ENCODE measurements around the gene TBC1D9.

Gene TBC1D9

DNA sequence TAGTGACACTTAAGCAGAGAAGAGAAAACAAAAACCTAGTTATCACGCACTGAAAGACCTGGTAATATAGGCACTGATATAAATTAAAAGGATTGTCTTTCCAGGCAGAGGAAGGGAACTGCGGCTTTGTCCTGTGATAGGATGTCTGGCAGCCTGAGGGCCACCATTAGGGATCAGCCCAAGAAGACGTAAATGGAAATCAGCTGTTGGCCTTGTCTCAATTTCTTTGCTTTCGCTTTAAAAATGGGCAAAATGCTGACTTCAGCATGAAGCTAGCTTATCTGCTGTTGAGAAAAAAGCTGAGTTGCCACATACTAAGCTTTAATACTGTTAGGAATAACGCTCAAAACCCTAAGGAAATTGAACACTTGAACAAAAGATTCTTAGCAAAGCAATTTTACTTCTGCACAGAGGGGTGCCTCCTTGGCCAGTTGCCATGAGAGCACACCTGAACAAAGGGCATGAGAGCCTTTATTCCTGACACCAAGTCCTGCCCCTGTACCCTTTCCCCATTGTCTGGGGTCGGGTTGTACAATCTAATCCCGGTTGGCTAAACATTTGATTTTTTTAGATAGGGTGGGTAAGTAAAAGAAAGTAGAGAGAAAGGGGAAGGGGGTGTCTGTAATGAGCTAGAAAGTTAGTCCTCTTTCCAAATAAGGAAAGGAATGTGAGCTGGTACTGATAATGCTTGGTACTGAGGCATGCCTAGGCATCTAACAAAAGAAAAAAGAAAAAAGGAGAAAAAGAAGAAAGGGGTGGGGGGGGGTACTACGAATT lies 102.3 kb downstream of the TBC1D9 start:
- DNase-seq (ENCODE audit: low read depth in 2 of 2, low spot score in 1 of 2), result no peak

DNA sequence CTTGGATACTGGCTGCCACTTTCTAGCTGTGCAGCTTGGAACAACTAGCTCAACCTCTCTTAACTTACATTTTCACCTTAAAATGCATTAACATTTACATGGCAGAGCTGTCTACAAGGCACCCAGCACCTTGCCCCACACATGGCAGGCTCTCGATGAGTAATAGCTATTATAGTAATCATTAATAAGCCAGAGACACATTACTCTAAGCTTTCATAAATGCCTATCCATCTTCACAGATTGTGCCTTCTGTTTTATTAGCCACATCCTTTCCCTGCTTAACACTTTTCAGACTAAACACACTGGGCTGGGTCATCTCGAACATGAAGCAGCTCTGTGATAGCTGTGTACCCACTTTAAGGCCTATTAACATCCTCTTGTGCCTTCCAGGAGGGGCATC lies 103.6 kb downstream of the TBC1D9 start:
- no peak for DNase-seq (ENCODE audit: low read depth in 2 of 2, low spot score in 1 of 2)

DNA sequence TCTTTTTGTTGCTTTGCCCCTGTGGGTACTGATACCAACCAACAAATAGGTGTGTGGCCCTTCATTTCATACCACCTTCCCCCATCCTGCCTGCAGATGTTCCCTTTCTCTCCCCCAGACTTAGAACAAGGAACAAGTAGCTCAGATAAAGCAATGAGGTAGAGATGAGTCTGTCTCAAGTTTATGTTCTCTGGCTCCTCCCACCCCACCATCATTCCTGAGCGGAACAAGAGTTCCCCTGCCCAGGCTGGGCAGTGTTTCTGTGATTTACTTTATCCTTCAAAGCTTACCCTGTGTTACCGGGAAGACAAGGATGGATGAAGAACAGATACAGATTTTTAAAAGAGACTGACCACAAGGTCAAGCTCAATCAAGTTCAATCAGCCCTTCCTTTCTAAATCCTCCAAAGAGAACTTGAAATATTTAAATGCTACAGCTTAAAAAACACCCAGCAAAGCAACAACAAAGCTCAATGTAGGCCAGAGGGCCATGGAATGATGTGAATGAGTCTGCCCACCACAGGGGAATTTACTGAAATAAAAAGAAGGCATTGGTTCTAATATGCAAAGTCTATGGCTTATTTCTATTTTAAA lies 107.4 kb downstream of the TBC1D9 start:
- no peak for DNase-seq (ENCODE audit: low read depth in 2 of 2, low spot score in 1 of 2)

DNA sequence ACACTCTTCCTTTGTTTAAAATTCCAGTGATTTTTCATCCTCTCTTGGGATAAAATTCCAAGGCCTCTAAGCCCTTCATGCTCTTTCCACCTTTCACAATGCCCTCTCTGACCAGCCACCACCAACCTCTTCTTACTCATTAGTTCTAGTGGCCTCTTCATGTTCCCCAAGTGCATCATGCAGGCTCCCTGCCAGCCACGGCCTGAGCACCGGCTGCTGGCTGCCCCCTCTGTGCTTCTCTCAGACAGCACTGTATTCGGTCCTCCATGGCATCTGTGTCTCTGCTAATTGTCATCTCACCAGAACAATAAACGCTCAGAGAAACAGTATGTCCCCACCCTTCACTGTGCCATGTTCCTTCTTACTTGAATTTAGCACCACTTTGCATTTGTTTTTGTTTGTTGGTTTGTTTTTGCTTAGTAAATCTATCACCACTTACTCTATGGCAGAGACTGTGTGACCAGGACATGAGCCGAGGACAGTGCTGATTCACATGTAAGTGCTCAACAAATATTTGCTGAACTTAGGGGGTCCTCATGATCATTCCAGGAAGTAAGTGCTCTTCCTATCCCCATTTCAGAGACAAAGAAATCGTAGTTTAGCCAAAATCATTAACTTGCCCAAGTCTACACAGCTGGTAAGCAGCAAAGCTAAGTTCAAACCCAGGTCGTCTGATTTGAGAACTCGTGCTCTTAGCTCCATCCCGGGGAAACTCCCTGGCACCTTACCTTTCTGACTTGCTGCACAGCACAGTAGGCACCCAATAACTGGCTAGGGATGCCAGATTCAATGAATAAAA lies 110.4 kb downstream of the TBC1D9 start:
- no peak for DNase-seq (ENCODE audit: low read depth in 2 of 2, low spot score in 1 of 2)

DNA sequence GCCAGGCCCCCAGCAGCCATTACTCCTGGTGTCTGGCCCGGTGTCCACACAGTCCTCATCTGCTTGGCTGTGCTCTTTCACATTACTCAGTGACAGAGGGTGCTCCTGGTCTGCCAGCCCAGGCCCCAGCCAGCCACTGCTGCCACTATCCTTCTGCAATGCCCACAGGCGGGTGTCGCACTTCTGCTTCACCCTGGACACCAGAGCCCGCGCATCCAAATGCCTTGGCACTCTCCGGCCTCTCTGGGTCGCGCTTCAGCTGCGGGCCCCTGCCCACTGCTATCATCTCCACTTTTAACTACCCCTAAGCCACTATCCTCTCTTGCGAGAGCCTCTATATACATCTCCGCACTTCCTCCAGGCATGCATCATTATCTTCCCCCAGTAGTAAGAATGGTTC lies 111.0 kb downstream of the TBC1D9 start:
- DNase-seq (ENCODE audit: low read depth in 2 of 2, low spot score in 1 of 2), result no peak

DNA sequence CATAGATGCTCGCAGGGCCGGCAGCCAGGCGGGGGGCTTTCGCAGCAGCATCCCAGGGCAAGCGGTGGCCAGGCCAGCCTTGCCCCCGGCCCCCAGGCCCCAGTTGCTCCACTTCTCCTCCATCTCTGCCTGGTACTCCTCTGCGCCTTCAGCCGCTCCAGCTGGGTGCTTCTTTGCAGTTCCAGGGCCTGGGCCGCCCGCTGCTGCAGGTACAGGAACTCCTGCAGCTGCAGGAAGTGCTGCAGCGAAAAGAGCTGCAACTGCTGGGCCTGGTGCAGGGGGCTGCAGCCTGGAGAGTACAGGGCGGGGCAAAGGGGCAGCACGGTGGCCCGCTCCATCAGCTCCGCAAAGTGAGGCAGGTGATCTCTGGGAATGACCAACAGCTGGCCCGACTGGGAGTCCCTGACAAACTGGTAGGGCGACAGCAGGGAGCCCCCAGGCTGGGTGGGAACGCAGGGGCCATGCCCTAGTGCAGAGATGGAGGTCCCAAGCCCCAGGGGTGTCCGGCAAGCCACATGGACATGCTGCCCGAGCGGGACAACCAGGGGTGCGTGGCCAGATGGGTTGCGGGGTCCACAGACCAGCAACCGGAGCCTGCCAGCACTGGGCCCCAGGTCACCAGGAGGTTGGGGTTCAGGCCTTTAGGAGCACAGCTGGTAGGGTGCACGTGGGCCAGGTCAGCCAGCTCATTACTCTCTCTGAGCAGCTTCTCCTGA lies 111.6 kb downstream of the TBC1D9 start:
- no peak for DNase-seq (ENCODE audit: low read depth in 2 of 2, low spot score in 1 of 2)

DNA sequence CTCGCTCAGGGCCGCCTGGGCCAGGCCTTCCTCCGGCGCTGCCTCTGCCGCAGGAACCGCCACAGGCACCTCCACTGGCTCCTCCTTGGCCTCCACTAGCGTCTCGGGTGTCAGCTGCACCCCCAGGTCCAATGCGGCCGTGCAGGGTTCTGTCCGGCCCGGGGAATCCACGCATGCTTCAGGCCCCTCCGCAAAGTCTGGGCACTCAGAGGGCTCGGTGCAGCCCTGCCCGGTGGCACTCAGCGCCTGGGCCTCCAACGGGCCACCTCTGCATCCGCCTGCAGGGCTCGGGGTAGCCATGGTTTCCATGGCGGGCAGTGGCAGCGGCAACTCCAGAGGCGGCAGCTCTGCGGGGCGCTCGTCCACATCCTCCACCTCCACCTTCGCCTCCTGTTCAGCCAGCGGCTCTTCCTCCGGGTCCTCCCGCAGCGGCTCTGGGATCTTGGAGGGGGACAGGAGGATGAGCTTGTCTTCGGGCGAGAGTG lies 112.6 kb downstream of the TBC1D9 start:
- no peak for DNase-seq (ENCODE audit: low read depth in 2 of 2, low spot score in 1 of 2)

DNA sequence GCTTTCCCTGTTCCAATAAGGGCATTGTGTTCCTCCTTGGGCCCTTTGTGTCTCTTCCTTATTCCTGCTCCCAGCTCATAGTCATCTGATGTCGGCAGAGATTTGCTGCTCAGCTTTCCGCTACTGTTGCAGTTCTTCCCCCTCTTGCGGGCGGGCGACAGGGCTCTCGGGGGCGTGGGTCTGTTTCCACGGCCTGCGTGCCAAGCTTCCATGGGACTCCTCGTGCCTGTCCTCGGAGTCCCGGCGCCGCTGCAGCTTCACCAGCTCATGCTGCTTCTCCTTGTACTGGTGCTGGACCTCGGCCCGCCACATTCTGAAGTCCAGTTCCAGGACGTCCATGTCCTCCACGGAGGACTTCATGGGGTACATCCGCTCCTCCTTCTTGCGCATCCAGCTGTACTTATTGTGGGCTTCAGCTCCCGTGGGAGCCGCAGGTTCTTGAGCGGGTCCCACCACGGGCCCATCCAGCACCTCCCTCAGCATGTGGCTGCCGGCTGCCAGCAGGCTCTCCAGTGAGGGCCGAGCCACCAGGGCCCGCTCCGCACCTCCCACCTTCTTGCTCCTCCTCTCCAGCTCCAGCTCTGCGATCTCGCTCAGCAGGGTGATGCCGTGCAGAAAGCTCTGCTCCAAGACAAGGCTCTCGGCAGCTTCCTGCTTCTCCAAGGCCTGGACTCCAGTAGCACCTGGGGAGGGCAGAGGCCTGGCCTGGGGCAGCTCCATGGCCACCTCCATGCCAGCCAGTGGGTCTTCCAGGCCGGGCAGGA lies 113.3 kb downstream of the TBC1D9 start:
- DNase-seq (ENCODE audit: low read depth in 2 of 2, low spot score in 1 of 2), result no peak

DNA sequence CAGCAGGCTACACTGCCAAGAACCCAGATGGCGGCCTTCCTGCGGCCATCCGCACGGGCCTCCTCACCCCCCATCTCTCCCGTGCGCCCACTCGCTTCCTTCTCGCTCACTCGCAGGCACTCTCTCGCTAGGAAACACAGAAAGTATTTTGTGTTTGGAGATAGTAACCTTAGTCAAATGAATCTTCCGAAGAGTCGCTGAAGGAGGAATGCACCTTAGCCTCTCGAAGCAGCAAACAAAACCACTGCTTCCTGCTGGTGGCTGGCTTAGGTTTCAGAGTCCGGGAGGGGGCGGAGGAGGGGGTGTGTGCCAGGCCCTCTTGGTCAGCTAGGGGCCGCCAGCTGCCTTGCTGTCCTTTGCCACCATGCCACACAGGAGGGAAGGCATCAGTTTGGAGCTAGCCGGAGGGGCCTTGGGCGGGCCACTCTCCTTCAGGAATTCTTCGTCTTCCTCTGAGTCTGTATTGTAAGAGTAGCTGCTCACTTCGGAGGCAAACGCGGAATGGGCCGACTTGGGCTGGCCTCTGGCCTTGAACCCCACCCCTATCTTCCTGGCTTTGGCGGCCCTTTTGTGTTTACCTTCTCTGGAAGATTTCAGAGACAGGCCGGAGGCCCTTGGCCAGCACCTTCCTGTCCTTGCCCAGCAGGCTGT lies 114.3 kb downstream of the TBC1D9 start:
- DNase-seq (ENCODE audit: low read depth in 2 of 2, low spot score in 1 of 2), result no peak

DNA sequence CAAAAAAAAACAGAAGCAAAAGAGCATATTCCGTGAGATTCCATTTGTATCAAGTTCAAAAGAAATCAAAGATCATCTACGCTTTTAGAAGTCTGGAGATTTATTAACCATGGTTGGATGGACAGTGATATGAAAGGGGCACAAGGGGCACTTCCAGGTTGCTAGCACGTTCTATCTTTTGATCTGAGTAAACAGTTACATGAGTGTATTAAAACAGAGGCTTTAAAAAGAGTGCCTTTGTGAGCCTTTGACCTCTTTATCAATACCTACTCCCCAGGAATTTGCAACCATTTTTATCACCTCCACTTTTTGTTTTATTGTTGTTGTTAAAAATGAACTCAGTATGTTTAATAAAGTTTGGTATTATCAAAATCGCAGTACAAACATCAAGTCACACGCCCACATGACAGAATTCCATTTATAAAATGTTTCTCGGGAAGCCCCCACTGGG lies 115.1 kb downstream of the TBC1D9 start:
- no peak for DNase-seq (ENCODE audit: low read depth in 2 of 2, low spot score in 1 of 2)

DNA sequence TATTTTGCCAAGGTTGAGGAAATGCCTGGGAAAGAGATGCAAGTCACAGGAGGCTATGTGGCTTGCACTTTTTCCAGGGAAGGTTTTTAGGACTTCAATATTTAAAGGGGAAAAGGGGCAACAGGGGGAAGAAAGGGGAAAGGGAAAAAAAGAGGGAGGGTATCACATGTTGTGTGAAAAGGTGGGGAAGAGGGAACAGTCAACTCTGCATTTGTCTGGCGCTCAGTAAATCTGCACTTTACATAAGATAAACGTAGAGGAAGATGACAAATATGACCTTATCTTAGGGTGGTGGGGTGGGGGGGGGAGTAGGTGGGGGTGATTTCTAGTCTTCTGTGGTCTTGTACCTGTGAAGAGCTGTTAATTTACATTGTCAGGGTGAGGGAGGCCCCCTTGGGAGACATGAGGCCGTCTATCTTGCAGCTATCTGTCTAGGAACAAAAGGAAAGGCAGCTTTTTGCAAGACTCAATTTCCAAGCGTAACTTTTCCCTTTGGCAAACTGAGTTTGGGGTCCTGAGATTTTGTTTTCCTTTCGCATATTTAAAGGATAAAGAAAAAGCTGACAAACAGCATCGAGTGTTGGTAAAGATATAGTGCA lies 115.9 kb downstream of the TBC1D9 start:
- DNase-seq (ENCODE audit: low read depth in 2 of 2, low spot score in 1 of 2), result no peak

DNA sequence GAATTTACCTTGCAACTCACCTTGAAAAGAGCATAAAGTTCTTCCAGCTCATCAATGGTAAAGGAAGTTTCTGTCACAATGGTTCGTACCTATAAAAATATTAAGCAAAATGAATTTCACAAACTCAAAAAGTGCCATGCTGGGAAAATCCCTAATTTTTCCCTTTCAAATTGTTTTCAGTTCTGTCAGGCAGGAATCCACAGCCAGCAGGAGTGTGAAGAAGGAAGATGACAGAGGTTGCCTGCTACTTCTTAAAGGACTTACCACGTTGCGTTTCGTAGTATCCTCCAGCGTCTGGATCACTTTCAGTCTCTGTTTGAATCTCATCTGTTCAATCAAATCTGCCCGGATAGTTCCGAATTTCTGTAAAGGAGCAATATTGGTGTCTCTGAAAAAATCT lies 117.1 kb downstream of the TBC1D9 start:
- DNase-seq (ENCODE audit: low read depth in 2 of 2, low spot score in 1 of 2), result no peak

DNA sequence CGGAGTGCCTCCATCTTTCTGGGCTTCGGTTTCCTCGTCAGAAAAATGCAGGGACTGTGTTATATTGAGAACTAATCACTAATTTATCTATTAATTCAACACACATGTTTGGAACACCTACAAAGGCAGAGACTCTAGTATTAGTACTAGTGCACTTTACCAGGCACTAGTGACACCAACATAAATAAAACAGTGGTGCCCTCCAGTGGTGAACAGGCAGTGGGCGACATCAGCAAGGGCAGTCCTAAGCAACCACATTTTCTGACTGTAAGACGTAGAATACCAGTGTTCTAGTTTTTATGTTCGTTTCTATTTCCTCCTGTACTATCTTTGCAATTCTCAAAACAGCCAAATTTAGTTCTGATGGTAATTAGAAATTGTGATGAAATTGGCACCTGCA lies 118.3 kb downstream of the TBC1D9 start:
- no peak for DNase-seq (ENCODE audit: low read depth in 2 of 2, low spot score in 1 of 2)

DNA sequence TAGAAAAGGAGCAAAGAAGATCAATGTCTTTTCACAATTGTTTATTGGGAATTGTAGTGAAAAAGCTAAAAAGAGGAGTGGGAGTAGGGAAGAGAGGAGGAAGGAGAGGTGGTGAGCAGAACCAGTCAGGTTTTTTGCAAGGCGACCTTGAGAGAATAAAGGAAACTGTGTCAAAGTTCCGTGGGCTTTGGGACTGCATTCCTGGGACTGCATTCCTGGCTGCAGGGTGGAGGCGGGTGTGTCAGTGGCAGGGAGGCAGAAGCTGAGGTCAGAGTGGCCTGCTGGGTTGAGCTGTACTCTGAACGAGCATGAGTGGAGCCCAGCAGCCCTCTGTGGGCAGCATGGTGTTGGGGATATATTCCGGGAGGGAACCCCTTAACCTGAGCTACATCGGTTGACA lies 120.6 kb downstream of the TBC1D9 start:
- DNase-seq (ENCODE audit: low read depth in 2 of 2, low spot score in 1 of 2), result no peak

DNA sequence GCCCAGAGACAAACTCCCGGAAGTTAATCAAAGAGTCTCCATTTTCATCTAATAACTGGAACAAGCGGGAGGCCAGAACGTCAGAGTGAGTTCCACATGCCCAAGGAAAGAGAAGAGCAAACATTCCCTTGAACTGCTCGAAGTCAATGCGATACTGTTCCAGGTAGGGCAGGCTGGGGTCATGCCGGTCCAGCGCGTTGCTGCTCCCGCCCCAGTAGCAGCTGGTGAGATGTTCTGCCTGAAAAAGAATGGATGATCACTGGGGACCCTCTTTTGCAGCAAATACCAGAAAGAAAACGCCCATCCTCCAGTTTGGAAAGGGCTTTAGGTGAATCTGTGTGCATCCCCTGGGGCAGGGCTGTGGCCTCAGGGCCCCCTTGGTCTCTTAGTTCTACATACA lies 122.2 kb downstream of the TBC1D9 start:
- no peak for DNase-seq (ENCODE audit: low read depth in 2 of 2, low spot score in 1 of 2)

DNA sequence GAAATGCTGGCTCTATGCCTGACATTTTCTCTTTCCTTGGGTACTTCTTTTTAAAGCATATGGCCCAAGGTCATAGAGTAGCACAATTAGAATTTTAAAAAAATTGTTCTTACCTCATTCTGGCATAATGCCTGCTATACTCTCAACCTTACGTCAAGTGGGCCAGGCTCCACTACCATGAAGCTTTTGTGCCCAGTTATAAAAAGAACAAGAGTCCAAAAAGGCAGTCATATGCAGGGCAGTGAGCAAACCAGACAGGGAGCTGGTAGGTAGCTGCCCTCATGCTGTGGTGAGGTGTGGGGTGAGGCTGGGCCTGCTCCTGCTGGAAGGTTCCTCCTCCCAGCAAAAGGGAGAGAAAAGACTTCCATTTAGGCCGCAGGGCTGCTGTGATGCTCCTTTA lies 123.1 kb downstream of the TBC1D9 start:
- no peak for DNase-seq (ENCODE audit: low read depth in 2 of 2, low spot score in 1 of 2)

DNA sequence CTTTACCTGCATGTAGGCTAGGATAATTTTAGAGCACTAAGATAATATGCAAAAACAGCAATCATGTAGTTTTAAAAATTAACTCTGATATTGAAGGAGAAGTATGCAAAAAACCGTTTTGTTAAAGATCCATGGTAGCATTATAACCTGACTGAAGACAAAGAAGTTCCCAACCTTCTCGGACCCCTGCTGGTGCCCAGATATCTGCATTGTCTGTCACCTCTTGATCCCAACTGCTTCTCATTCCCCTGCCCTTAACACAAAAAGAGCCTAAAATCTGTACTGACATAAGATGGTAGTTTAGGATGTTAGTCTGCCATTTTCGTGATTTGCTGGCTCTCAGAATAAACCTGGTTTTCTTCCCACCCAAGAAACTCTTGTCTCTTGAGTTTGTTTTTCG lies 125.9 kb downstream of the TBC1D9 start:
- DNase-seq (ENCODE audit: low read depth in 2 of 2, low spot score in 1 of 2), result no peak

DNA sequence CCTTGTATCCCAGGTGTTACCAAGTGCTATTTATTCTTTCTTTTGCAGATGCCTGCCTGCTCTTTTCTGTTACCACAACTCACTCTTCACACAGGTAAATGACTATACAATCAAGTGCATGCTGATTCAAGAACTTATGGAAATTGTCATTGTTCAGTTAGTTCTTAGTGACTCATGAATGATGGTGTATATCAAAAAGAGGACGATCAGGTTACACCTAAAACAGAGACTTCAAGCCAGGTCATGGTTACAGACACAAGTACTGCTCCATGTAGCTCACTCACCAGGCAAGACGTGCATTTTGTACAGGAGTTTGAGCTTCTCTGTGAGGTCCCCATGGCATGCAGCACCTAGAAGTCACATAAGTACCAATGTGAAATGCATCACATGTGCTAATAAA lies 128.2 kb downstream of the TBC1D9 start:
- no peak for DNase-seq (ENCODE audit: low read depth in 2 of 2, low spot score in 1 of 2)

DNA sequence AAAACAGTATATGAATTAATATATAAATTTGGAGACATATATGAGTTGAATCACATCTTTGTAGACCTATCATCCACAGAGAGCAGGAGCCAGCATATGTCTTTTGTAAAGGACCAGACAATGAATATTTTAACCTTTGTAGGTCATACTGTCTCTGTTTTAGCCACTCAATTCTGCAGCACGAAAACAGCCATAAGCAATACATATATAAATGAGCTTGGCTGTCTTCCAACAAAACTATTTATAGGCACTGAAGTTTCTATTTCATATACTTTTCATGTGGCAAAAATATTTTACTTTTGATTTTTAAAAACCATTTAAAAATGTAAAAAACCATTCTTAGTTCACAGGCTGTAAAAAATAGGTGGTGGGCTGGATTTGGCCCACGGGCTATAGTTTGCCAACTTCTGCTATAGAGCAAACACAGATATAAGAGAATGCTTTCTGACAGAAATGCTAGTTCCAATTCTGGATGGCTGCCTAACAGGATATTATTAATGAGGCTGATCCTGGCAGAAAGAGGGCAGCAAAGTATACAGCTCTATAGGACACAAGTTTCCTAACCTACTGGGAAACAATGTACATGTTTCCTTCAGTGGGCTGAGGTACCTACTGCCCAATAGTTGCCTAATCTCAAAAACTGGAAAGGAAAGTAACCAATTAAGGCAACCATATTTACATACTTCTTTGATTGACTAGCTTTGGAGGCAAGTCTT lies 129.4 kb downstream of the TBC1D9 start:
- no peak for DNase-seq (ENCODE audit: low read depth in 2 of 2, low spot score in 1 of 2)

Measured in stimulated activated CD8-positive, alpha-beta memory T cell treated with anti-CD3 and anti-CD28 coated beads, Interleukin-4, amount 100 ng/mL, for 1 hour (primary cell).